Prostate gland (tissue), 2 donors: ENCODE results near the gene SUSD5.

ENCODE experiments used
- CTCF ChIP-seq, 4 experiments: fragments of 200-600 bp in 2 of 4; fragments of 450-650 bp in 2 of 4; sonication (generic) in 2 of 4; IDR thresholded peaks; 1 replicate in 3 of 4; 2 replicates in 1 of 4; pipeline ENCODE4 v1.5.1; 2016 to 2019; ENCODE audit warnings: antibody characterized with exemption in 4 of 4, mild to moderate bottlenecking in 2 of 4, moderate library complexity in 2 of 4
- POLR2A ChIP-seq: fragments of 450-650 bp; IDR thresholded peaks from one replicate; pipeline ENCODE4 v1.6.1; 2016; ENCODE audit warnings: antibody characterized with exemption, mild to moderate bottlenecking

GRCh38 chr3:33114622-33115023, 104.0 kb downstream of the SUSD5 start:
- TF ChIP-seq CTCF (IDR thresholded peaks at IDR 0.05) (no peak), POLR2A (no peak)
